ENCODE data around the gene AKTIP.

AKTIP gene

GRCh38 chr16:53502331-53503269 is at the start of gene AKTIP:
AKTIP (minus strand) TSS chr16:53503209; CDS start chr16:53500259, 2,950 bp downstream.
- DNase-seq (ENCODE audit: low spot score), result no peak
- Histone ChIP-seq H3K9me3 (ENCODE audit: severe bottlenecking) (no peaks in the 10 kb centered on the region), H3K27ac (ENCODE audit: poor library complexity, severe bottlenecking) (peak within 1 kb of the TSS; percentile 38), H3K4me1 (ENCODE audit: insufficient read depth, poor library complexity, severe bottlenecking) (peaks cover 18% of the 10 kb centered on the region), H3K27me3 (ENCODE audit: insufficient read depth, poor library complexity, severe bottlenecking) (no peaks in the 10 kb centered on the region), H3K36me3 (ENCODE audit: low read depth) (peaks cover 8% of the 10 kb centered on the region), H3K4me3 (ENCODE audit: severe bottlenecking) (peak within 1 kb of the TSS; percentile 89)
- no peak for TF ChIP-seq CTCF (IDR thresholded peaks at IDR 0.05; ENCODE audit: poor library complexity, severe bottlenecking)
- ATAC-seq (ENCODE audit: low read depth), result peak; percentile 24

GRCh38 chr16:53549970-53550690 is 47.1 kb upstream of the AKTIP start:
- H3K27me3 ChIP-seq (ENCODE audit: insufficient read depth, poor library complexity, severe bottlenecking), result peaks cover under 1% of the 10 kb centered on the region
- H3K4me1 ChIP-seq (ENCODE audit: insufficient read depth, poor library complexity, severe bottlenecking), result no peaks in the 10 kb centered on the region
- H3K36me3 ChIP-seq (ENCODE audit: low read depth), result no peaks in the 10 kb centered on the region
- TF ChIP-seq CTCF (IDR thresholded peaks at IDR 0.05; ENCODE audit: poor library complexity, severe bottlenecking), result peak; percentile 83
- DNase-seq (ENCODE audit: low spot score) (no peak), ATAC-seq (ENCODE audit: low read depth) (peak; percentile 83)
- no peaks in the 10 kb centered on the region for H3K9me3 ChIP-seq (ENCODE audit: severe bottlenecking)
- no peak overlapping the region for H3K27ac ChIP-seq (ENCODE audit: poor library complexity, severe bottlenecking)
- H3K4me3 ChIP-seq (ENCODE audit: severe bottlenecking), result no peak overlapping the region

- no peak for ATAC-seq (ENCODE audit: low read depth)
- Histone ChIP-seq H3K27ac (ENCODE audit: poor library complexity, severe bottlenecking) (no peak overlapping the region), H3K27me3 (ENCODE audit: insufficient read depth, poor library complexity, severe bottlenecking) (peaks cover 12% of the 10 kb centered on the region), H3K4me1 (ENCODE audit: insufficient read depth, poor library complexity, severe bottlenecking) (no peaks in the 10 kb centered on the region), H3K9me3 (ENCODE audit: severe bottlenecking) (no peaks in the 10 kb centered on the region), H3K36me3 (ENCODE audit: low read depth) (no peaks in the 10 kb centered on the region), H3K4me3 (ENCODE audit: severe bottlenecking) (no peak overlapping the region)
- TF ChIP-seq CTCF (IDR thresholded peaks at IDR 0.05; ENCODE audit: poor library complexity, severe bottlenecking), result peak; percentile 12
- no peak for DNase-seq (ENCODE audit: low spot score)
Observed at GRCh38 chr16:53546988-53547391, 44.0 kb upstream of the AKTIP start.

- H3K4me1 ChIP-seq (ENCODE audit: insufficient read depth, poor library complexity, severe bottlenecking), result no peaks in the 10 kb centered on the region
- no peaks in the 10 kb centered on the region for H3K36me3 ChIP-seq (ENCODE audit: low read depth)
- DNase-seq (ENCODE audit: low spot score) (no peak), ATAC-seq (ENCODE audit: low read depth) (no peak)
- H3K4me3 ChIP-seq (ENCODE audit: severe bottlenecking), result no peak overlapping the region
- no peak for TF ChIP-seq CTCF (IDR thresholded peaks at IDR 0.05; ENCODE audit: poor library complexity, severe bottlenecking)
- H3K27me3 ChIP-seq (ENCODE audit: insufficient read depth, poor library complexity, severe bottlenecking), result peaks cover 12% of the 10 kb centered on the region
- no peak overlapping the region for H3K27ac ChIP-seq (ENCODE audit: poor library complexity, severe bottlenecking)
- no peaks in the 10 kb centered on the region for H3K9me3 ChIP-seq (ENCODE audit: severe bottlenecking)
Observed at GRCh38 chr16:53545433-53545832, 42.4 kb upstream of the AKTIP start.
